Fibroblast of the aortic adventitia (primary cell): Measurements from ENCODE around the gene SMPD3. TPM values are rescaled to one million over a fixed set of nuclear protein-coding genes. Genes with fewer than 3 reads are reported as not detected.

ENCODE experiments used
- DNase-seq: peaks from one replicate; pipeline ENCODE4 v3.0.0-alpha.2; 2010; ENCODE audit warnings: low read depth
- H3K4me3 ChIP-seq: 2 replicates; pipeline ENCODE4 v1.5.1; 2011; ENCODE audit warnings: low read depth, mild to moderate bottlenecking, control low read depth, low read length, moderate library complexity
- total RNA-seq: library from RNA; depleted of rRNA; stranded (reverse); fragments of >200 nt; gene quantifications from 2 replicates; pipeline ENCODE4 v1.2.3, GENCODE V29; 2012; ENCODE audit warnings: low replicate concordance
- TF ChIP-seq, protein P1 (sequence below): IDR thresholded peaks from 2 replicates; pipeline ENCODE4 v1.5.1; 2011; ENCODE audit warnings: mild to moderate bottlenecking, low read length, control low read depth, inconsistent platforms; ENCODE audit not compliant: insufficient read depth

SMPD3 gene
- total RNA-seq, 1 donor = not detected

DNA sequence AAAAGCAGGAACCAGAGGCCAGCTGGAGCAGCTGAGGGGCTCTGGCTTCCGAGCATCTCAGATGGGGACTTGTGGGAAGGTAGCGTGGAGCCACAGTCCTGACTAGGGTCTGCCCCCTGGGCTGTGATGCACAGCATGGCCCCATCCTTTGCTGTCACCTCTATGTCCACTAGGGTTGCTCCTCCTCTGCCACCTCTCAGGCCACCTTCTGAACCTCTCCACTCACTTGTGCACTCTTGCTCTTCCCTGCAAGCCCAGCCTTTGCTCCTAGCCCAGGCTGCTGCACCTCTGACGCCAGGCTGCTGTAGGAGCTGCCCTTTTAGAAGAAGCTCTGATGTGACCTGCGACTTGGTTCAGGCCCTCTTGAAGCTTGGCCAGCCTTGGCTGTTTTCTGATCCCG is 24.3 kb upstream of the SMPD3 start:
- no peak for DNase-seq
- TF ChIP-seq, protein P1, sequence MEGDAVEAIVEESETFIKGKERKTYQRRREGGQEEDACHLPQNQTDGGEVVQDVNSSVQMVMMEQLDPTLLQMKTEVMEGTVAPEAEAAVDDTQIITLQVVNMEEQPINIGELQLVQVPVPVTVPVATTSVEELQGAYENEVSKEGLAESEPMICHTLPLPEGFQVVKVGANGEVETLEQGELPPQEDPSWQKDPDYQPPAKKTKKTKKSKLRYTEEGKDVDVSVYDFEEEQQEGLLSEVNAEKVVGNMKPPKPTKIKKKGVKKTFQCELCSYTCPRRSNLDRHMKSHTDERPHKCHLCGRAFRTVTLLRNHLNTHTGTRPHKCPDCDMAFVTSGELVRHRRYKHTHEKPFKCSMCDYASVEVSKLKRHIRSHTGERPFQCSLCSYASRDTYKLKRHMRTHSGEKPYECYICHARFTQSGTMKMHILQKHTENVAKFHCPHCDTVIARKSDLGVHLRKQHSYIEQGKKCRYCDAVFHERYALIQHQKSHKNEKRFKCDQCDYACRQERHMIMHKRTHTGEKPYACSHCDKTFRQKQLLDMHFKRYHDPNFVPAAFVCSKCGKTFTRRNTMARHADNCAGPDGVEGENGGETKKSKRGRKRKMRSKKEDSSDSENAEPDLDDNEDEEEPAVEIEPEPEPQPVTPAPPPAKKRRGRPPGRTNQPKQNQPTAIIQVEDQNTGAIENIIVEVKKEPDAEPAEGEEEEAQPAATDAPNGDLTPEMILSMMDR = no peak
- H3K4me3 ChIP-seq = no peak overlapping the region

DNA sequence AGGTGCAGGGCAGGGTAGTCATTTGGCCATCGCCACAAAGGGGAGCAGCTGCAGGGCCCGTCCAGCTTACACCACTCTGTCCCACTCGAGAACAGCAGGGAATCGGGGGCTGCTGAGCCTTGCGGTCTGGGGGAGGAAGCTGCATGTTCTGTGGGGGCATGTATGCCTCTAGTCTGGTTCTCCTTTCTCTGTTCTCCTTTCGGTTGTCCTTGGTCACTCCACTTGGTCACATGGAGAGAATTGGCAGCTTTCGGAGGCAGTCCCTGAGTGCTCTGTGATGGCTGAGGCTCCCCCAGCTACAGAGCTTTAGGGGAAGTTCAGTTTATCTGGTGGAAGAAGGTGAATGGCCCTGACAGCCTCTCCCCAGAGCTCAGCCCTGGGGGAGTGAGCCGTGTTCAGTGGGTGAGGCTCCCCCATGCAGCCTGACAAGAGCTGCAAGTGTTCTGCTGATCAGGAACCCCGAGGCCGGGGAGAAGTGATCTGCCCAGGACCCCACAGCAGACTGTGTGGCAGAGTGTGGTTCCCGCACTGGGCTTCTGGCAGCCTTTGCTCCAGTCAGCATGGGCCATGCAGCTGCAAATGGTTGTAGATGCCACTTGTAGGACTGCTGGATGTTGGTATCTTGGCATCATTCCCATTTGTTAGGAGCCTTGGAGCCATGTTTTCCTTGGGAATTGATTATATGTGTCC is 22.3 kb upstream of the SMPD3 start:
- TF ChIP-seq, protein P1 = no peak
- DNase-seq = no peak
- no peak overlapping the region for H3K4me3 ChIP-seq

DNA sequence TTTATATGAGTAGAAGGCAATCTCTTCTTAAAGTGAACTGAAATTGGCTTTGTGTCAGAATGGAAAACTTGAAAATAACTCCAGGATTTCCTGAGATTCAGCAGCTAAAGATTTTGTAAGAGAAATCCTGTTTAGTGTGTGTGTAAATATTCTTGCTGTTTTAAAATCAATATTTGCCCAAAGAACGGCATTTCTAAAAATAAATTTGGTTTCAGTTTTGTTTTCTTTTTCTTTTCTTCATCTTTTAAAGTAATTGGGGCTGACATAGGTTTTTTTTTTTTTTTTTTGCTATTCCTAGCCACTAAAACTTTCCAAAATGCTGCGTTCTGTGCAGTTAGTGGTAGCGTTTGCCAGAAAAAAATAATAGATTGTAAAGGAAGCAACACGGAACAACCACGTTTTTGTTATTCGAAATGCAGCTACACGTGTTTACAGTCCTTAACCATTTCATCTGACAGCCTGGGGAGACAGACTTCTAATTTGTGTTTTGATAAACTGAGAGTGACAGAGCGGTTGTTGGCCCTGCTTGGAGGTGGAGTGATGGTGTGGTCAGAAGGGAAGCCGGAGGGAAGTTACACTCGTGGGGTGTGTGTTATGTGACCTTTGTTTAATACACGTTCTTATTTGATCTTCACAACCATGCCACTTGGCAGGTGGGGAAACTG is 21.6 kb upstream of the SMPD3 start:
- DNase-seq = peak; percentile 2

DNA sequence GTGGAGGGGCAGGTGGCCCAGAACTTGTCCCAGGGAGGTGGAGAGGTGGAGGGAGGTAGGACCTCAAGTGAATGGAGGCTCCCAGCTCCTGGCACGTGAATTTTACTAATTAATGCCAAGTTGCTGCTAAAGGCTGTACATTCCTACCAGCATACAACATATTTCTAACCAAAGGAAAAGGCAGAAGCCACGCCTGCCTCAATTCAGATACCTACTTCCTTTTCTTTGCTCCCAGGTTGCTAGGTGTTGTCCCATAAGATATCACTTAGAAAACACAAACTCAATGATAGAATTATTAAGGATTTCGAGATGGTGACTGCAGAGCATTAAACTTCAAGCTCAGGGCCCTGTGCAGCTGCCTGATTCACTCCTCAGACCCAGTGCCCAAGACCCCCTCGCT is 20.5 kb upstream of the SMPD3 start:
- H3K4me3 ChIP-seq = no peak overlapping the region
- DNase-seq = no peak
- TF ChIP-seq, protein P1 = no peak

More for the DNA sequence above, 21.6 kb upstream of the SMPD3 start:
- TF ChIP-seq, protein P1 = no peak
- H3K4me3 ChIP-seq = no peak overlapping the region

DNA sequence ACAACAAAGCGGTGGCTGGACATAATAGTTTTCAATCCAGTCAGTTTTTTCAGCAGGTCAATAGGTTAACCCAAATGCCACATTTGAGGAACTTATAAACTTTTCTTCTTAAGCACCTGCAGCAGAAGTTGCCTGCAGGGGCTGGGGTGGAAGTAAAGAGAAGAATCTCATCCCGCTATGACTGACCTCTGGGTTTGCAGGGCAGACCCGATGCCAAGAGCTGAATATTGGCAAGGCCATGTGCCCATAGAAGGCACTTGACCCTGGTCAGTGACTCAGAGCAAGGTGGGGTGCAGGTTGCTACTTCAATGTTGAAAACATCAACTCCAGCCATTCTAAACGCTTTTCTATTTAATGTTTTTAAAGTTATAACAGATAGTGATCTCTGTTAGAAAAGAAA is 17.9 kb upstream of the SMPD3 start:
- TF ChIP-seq, protein P1 = no peak
- DNase-seq = no peak
- H3K4me3 ChIP-seq = no peak overlapping the region

DNA sequence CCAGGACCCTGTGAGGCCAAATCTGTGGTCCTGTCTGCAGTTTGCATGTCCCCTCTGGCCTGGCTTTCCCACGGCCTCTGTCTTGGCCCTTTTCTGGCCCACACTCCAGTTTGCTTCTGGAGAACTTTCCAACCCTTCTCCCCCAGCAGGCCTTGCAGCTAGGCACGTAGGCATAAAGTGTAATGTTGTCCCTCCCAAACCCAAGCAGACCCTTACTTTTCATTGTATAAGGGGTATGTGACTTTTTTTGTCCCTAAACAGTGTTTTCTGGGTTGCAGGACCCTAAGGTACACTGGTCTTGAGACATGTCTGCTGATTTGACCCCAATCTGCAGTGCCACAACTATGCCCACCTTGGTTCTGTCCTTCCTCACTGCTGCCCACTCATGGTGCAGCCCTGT is 15.6 kb upstream of the SMPD3 start:
- TF ChIP-seq, protein P1 = no peak
- H3K4me3 ChIP-seq = no peak overlapping the region
- DNase-seq = no peak
